Hepatocyte (in vitro differentiated cells): ENCODE data around the gene SHISA3.

Source experiments
- EZH2 ChIP-seq: fragments of 200-600 bp; sonication (generic); IDR thresholded peaks from 2 replicates; pipeline ENCODE4 v1.6.1; 2016; ENCODE audit warnings: antibody characterized with exemption, mild to moderate bottlenecking, borderline replicate concordance
- TF ChIP-seq, protein P1 (sequence below): fragments of 200-600 bp; sonication (generic); IDR thresholded peaks from 2 replicates; pipeline ENCODE4 v1.5.1; 2016; ENCODE audit warnings: antibody characterized with exemption, mild to moderate bottlenecking; ENCODE audit not compliant: poor library complexity

DNA sequence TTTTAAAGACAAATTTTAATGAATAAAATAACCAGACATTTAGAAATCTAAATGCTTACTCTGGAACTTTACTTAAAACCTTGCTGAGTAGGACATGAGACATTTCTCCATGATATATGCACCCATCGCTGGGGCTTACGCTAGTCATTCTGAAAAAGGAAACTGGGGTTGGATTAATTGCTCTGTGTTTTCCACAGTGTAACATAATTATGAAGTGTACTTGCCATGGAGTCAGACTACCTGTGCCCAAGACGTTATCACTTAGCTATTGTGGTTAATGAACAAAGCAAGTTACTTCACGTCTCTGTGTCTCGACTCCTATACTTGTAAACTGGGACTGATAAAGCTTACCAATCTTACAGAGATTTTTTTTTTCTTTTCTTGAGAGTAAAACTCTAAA lies 47.8 kb downstream of the SHISA3 start:
- TF ChIP-seq, protein P1, sequence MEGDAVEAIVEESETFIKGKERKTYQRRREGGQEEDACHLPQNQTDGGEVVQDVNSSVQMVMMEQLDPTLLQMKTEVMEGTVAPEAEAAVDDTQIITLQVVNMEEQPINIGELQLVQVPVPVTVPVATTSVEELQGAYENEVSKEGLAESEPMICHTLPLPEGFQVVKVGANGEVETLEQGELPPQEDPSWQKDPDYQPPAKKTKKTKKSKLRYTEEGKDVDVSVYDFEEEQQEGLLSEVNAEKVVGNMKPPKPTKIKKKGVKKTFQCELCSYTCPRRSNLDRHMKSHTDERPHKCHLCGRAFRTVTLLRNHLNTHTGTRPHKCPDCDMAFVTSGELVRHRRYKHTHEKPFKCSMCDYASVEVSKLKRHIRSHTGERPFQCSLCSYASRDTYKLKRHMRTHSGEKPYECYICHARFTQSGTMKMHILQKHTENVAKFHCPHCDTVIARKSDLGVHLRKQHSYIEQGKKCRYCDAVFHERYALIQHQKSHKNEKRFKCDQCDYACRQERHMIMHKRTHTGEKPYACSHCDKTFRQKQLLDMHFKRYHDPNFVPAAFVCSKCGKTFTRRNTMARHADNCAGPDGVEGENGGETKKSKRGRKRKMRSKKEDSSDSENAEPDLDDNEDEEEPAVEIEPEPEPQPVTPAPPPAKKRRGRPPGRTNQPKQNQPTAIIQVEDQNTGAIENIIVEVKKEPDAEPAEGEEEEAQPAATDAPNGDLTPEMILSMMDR = no peak
- TF ChIP-seq EZH2 = no peak
